ENCODE results near the gene GRIP1.
A peak's percentile ranks its signal among the peaks of the same experiment; 100 is the strongest.

Gene GRIP1

DNA sequence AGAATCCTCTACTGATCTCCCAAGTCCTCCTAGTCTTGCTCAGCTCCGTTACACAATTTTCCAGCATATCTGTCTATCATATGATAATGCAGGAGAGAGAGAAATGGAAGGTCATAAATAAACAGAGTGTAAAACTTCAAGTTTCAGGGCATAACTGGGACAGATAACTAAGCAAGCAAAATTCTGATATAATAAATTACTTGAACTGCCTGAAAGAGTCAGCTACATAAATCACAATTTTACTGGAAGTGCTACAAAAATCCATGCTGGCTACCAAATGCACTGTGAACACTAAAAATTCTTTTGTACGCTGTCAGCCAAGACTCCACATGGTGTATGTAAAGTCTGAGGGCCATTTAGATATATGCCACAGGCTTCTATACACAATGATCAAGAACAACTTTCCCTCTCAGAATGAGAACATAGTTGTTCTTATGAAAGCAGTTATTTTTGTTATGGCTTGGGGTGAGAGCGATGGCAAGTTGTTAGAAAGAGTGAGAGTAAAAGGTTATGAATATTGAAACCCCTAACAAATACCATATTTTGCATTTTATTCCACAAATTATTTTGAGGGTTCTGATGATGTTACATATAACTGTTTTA lies 41.1 kb downstream of the GRIP1 start:
- DNase-seq = no peak

DNA sequence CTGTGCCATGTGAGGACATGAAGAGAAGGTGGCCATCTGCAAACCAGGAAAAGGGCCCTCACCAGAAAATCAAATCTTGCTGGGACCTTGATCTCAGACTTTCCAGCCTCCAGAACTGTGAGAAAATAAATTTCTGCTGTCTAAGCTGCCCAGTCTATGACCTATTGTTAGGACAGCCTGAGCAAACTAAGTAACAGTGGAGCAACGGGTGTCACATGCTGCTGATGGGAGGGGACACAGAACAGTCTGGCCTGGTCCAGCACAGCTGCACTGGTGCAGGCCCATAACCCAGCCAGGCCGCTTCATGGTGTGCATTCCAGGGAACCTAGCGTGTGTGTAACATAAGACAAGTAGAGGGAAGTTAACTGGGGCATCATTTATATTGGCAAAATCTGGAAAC lies 42.1 kb downstream of the GRIP1 start:
- DNase-seq = peak; percentile 26

DNA sequence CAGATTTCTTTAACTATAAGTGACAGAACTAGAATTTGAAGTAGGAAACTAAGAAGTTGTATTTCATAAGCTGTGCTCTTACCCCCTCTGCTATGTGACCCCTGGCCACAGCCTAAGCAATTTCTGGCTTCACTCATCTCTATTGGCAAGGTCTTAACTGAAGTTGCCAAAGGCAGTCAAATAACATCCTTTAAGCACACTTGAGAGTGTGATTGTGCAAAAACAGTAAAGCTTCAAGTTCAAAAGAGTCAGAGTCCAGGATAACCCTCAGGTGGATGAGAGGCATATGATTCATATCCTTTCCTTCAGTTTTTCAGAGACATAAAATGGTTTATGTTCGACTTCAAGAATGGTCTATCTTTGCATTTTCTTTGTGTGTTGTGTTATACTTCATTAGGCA lies 45.2 kb downstream of the GRIP1 start:
- DNase-seq = no peak

DNA sequence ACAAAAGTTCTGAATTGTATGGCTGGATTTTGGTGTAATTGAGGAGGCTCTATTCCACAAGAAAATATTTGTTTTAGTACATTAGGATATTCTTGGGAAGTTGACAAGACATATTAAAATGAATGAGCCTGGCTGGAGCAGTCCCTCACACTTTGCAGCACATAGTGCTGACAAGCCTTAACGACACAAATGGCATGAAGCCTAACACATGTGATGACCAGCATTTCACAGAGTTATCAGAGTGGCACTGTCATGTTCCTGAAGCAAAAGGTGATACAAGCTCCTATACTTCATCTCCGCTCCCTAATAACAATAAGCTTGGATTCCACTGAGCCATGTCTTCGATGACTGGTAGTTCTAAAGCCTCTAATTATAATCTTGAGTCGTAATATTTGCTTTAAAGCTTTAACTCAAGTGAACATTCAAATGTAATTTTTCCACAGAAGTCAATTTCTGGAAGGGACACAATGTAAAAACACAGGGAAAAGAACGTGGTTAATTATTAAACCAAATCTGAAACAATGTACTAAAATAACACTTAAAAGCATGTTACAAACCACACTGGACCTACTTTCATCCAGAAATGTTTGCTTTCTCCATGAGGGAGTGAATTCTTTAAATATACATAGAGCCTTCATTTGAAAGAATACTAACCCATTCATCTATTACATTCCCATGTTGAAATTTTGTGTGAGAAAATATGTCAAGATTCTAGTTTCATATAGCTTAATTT lies 49.6 kb downstream of the GRIP1 start:
- peak; percentile 7 for DNase-seq

DNA sequence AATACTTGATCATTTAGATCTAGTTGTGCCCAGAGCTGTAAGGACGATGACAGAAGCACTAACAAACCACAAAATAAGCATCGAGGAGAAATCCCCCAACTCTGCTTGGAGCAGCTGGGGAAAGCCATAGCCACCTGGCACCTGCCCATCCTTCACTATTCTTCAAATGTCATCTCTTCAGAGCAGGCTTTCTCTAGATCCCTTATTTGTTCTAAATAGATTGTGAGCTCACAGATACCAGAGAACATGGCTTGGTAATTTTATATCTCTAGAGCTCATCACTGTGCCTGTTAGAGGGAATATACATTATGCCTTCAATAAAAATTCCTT lies 50.9 kb downstream of the GRIP1 start:
- DNase-seq = peak; percentile 11

DNA sequence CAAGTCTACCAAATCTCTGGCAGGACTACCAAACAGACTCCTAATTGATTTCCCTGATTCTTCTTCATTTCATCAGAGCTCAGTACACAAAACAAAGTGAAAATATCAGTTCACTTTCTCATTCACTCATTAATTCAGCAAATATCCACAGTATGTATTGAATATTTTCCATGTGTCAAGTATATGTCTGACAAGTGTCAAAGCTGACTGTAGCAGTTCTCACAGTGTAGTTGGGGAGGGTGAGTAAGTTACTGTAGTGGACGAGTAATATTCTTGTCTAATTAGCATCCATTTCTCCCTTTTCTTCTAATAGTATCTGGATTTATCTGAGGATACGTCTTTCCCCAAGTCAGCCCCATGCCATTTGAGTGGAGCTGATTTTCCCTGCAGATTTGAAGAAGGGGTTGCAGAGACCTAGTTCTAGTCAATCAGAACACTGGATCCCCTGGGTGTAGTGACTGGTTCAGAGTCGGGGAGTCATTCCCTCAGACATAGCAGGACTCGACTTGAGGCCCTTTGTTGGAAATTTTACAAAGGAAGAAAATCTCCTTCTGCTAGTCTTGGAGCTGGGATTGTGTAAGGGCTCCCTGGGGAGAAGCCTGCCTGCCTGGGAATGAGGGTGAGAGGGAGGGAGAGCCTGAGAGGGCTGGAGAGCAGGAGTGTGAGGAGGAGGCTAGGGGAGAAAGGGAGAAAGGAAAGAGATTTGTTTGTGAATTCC lies 51.4 kb downstream of the GRIP1 start:
- DNase-seq = no peak

DNA sequence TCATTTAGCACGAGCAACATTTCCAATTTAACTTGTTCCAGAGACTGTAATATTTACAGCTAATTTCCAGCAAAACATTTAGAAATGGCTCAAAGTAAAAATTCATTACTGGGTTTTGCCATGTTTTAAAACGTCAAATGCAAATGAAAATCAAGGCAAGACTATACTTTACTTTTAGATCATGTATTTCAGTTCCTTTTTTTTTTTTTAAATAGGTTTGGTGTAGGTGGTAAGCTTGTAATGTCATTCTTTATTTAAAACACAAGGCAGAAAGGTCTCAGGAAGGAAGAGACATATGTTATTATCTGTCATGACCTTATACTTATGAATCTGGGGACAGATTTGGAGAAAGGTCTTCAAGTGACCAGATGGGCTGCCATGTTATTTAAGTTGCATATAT lies 54.1 kb downstream of the GRIP1 start:
- DNase-seq = no peak

DNA sequence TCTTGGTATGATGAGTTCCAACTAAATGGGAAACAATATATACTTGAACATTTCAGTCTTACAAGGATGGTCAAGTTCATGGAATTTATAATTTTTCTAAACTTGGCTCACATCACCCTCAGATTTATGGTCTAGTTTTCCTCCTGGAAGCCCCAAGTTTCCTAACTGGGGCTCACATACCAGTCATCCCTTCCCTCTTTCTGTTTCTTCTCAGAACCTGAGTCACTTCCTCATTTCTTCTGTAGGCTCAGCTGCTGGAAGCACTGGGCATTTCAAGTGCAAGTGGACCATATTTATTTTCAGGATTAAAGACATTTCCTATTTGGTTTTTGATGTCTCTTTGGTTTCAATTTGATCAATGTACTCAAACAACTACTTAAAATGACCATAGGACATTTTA lies 55.4 kb downstream of the GRIP1 start:
- no peak for DNase-seq

DNA sequence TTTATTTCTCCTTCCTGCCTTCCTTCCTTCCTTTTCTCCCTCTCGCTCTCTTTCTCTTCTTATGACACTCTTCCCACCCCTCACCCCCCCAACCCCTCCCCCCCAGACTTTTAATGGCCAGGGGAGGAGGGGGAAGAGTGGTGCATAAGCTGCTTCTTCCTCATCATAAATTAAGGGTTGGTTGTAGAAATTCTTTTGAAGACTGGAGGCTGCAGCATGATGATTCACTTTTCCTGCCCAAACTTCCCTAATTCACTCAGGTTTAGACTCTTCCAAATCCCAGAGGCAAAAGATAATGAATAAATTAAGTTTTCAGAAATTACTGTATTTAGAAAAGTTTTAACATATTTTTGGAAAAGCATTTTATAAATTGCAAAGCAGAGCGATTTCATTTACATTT lies 58.2 kb downstream of the GRIP1 start:
- DNase-seq = no peak

DNA sequence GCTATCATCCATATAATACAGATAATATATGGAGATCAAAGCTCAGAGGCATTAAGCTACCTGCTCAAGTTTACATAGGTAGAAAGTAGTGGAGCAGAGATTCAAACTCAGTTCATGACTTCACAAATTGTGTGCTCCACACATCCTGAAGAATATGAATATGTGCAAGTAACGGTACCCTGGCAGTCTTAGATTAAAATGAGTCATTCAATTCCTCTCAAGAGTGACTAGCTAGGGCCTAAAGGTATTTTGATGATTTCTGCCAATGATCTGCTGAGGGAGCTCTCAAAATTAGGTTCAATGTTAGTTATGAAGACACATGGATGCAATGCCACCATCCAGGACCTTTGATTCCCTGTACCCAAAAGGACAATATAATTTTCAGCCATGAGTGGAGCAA lies 58.9 kb downstream of the GRIP1 start:
- DNase-seq = no peak

DNA sequence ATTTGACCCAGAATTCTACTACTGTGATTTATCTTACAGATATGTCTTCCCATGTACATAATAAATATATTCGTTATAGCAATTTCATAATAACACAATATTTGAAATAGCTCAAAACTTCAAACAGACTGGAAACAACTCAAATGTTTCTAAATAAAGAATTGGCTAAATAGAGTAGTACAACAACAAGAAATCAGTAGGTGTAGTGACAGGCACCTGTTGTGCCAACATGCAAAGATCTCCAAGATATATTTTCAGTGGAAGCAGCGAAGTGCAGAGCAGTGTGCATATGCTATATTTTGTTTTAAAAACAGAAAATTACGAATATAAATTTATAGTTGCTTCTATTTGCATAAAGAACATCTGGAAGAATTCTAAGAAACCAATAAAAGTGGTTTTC lies 60.9 kb downstream of the GRIP1 start:
- DNase-seq = no peak

DNA sequence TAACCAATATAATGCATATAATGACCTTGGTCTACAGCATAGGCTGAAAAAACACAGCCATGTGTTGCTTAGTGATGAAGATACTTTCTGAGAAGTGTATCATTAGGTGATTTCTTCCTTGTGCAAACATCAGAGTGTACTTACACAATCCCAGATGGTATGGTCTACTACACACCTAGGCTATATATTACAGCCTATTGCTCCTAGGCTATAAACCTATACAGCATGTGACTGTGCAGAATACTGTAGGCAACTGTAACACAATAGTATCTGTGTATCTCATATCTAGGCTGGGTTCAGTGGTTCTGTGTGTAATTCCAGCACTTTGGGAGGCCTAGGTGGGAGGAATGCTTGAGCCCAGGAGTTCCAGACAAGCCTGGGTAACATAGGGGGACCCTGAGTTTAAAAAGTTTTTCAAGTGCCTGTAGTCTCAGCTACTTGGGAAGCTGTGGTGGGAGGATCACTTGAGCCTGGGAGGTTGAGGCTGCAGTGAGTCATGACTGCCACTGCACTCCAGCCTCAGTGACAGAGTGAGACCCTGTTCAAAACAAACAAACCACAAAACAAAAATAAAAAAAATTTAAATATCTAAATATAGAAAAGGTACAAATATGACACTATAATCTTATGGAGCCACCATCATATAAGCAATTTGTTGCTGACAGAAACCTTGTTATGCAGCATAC lies 66.6 kb downstream of the GRIP1 start:
- no peak for DNase-seq

DNA sequence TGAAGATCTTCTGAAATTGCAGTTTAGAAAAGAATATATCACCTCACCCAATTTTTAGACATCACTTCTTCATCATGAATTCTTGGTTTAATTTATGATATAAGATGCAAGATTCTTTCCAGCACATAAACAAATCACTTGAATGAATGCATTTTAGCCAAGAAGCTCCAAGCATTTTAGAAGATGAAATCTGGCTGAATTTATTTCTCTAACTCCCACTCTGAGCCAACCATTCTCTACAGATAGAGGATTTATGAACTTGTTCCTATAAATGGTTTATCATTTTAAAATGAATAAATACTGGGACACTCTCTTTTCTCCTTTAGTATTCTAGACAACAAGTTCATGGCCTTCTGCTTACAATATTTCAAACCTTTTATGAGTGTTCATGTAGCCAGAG lies 71.7 kb downstream of the GRIP1 start:
- DNase-seq = no peak

DNA sequence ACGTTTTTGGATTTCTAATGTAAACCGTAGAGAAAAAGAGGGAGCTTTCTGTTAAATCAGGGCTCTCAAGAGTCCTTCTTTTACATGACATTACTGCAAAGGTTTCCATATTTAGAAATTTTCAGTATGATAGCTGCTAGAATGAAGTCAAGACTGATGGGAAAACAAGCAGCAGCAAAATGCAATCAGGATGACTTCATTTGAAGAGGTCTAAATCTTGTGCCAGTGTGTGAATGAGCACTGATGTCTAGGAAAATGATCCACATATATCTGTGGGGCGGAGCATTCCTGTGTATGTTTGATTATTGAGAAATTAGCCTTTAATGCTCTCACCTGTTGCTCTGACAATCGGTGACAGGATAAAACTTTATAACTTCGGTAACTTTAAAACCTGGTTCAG lies 73.6 kb downstream of the GRIP1 start:
- no peak for DNase-seq

DNA sequence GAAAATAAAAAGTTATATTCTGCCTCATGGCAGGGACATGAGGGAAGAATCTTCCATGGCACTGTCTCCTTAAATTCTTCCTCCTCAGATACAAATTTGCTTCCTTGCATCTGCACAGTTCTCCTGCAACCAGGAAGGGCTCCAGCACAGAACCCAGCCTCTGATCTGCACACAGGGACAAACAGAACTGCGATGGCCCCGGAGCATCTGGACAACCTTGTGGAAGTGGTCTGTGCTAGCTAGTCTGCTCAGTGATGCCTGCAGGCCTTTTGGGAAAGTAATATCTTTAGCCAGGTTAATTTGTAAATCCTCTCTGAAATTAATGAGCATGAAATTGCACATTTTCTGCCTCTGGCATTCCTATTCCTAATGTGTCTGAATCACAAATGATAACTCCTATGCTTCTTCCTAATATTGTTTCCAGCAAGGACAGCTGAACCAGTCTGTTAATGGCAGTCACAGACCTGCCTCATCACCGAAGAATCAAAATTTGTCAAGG lies 74.8 kb downstream of the GRIP1 start:
- no peak for DNase-seq

DNA sequence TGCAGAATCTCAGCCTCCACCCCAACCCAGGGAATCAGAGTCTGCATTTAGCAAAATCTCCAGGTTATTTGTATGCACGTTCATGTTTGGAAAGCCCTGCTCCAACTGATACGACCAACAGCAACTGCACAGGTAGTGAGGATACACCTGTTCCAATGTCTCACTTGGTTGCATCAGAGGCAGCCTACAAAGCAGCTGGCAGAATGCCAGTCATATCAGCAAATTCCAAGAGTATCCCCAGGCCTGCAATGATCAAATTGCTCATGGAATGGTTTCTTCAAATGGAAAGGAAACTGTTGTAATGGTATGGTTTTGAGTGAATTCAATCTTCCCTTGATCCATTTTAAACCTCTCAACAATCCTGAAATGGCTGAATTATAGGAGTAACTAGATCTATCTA lies 75.4 kb downstream of the GRIP1 start:
- no peak for DNase-seq

DNA sequence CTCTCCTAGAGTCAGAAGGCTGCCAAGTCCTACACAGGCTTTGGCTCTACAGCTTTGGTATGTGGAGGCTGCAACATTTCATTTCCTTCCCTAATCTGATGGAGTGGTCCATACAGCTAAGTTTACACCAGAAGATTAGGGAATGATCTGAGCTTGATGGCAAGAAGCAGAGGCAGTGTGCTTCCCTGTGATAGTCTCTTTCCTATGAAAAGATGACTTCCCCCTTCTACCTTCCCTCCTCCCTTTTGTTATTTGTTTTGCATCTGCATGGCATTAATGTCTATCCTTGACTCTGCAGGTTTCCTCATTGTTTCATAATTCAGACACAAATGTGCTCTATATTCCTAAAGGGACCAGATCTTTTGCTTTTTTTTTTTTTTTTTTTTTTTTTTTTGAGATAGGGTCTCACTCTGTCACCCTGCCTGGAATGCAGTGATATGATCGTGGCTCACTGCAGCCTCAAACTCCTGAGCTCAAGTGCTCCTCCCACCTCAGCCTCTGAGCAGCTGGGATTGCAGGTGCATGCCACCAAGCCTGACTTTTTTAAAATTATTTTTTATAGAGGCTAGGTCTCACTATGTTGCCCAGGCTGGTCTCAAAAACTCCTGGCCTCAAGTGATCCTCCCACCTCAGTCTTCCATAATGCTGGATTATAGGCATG lies 76.3 kb downstream of the GRIP1 start:
- DNase-seq = no peak

DNA sequence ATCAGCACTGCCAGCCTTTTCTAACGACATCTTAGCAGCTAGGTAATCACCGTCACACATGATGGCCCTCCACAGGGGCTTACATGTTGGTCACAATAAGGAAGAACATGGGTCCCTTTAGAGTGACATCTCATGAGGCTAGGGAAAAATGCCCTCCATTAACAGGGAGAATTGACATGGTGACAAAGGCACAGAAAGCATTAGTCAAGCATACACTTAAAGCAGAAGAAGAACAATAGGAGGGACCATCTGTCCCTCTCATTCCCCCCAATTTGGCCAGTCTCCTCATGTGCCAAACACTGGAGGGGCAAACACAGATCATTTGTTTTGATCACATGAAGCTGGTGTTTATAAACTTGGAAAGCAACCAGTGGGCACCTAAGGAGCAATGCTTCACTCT lies 78.0 kb downstream of the GRIP1 start:
- no peak for DNase-seq

DNA sequence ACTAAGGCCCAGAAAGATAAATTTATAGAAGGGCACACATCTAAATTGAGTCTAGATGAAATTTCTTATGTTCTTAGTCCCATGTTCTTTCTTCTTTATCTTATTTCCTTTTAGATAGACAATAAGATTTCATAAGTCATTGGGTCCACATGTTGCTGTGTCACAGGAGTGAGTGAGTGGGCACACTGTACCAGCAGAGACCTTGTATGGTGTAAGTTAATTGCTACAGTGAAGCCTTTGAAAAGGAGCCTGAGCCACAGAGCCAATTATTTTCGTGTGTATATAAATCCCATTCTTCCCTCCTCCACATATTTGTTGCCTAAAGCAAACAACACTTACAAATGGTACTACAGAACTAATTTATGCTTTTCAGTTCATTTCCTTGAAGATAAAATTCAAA lies 79.1 kb downstream of the GRIP1 start:
- no peak for DNase-seq

DNA sequence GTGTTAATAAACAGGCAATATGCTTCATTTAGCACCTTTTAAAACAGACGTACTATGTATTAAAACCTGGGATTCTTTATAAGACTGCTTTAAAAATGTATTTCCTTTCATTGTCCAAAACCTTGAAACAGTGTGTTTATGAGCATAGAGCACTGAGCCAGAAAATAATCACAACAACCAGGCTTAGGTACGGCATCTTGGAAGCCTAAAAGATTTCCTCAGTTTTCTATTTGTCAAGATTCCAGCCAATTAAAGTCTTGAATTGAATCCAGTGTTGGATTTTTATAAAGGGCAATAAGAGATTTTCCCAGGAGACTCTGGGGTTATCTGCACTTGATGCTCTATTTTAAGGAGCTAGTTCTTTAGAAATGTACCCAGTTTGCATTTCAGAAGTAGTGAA lies 80.3 kb downstream of the GRIP1 start:
- no peak for DNase-seq

DNA sequence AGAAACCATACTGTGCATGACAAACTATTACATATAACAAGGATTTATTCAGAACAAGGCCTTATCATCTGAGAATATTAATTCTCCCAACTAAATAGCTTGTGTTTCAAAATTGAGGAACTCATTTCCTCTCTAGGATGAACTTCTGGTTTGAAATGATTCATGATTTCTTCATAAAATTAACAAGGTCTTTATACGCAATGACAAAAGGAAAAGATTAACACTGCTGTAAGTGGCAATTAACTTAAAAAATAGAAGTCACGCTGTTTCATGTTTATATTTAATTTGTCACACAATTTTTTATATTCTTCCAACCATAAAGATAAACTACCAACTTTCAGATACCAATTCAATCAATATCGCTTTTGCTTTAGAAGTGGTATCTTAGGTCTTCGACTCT lies 80.8 kb downstream of the GRIP1 start:
- DNase-seq = no peak

DNA sequence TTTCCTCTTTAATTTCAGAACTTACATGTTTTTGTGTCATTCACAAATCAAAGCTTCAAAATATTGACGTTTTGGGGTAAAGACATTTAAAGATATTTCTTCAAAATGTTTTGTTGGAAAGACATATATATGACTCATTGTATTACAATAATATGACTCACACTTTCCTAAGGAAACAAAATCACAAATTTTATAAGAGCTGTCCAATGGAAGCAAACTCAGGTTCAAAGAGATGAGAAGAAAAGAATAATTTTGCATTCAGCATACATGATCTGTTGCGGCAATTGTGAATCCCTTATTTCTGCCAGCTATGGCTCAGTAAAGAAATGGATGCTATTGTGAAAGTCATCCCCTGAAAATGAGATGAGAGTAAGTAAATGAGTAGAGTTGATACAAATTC lies 82.7 kb downstream of the GRIP1 start:
- no peak for DNase-seq

DNA sequence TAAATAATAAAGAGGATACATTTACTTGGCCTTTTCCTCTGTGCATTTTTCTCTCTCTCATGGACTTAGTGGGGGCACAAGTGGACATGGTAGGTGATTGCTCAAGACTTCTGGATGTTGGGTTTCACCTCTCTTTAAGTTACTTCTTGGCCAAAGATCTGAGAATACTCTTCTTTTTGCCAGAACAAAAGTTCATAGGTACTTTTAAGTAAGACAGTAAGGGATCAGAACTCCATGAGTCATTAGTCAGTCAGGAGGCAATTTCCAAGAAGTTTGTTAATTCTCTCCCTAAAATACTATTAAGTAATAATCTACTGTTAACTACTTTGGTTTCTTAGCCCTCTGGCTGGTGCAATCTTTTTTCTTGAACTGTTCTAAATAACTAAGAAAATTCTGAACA lies 84.2 kb downstream of the GRIP1 start:
- no peak for DNase-seq

Data from RPMI8226 (cell line).